ENCODE data around the gene MRPL28. TPM values are rescaled to one million over a fixed set of nuclear protein-coding genes. Genes with fewer than 3 reads are reported as not detected.
"Not testable (repeated sequence)": the region's sequence is repeated elsewhere in the genome, so short reads cannot be mapped to it uniquely, and the experiment has no call there.

The MRPL28 gene
- total and polyA plus RNA-seq, 4 donors: 31.9 to 98.9 (median 77.2) TPM

DNA sequence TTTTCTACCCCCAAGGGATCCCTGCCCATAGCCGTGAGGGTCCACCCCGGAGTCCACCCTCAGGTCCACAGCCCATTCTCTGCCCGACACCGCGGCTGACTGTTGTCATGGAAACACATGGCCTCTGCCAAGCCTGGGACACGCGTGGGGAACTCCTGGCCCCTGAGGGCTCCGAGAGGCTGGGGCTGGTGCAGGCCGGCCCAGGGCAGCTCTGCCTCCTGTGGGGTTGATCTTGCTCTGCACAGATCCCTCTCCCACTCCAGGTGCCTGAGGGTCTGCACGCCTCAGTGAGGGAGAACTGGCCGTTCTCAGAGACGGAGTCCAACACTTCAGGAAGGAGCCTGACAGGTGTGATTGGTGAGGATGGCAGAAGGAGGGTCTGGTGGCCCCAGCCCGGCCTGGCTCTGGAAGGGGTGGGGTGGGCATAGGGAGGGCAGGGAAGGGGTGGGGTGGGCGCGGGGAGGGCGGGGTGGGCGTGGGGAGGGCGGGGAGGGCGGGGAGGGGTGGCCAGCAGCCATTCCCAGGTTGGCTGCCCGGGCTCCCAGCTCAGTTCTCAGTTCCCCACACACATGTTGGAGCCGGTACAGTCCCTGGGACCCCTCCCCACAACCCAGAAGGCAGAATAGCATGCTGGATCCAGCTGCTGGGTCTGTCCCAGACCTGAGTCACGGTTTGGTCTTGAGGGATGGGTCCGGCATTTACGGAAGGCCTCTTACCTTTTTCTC is 6.4 kb downstream of the MRPL28 start:
- no peaks in the 10 kb centered on the region for H3K27me3 ChIP-seq (ENCODE audit: control insufficient read depth in 3 of 3, insufficient read depth in 3 of 3, low read length in 2 of 3)
- H3K9ac ChIP-seq (ENCODE audit: insufficient read depth in 1 of 2, low read length in 2 of 2): no peak overlapping the region
- no peak overlapping the region for H3K4me3 ChIP-seq
- WGBS, 2 donors: 30 to 40% methylated on average over 18 to 24 of the region's 24 CpGs
- peaks cover 7 to 24% (median 13%) of the 10 kb centered on the region in 4 donors for H3K36me3 ChIP-seq (ENCODE audit: control insufficient read depth in 4 of 4, insufficient read depth in 4 of 4, low read length in 4 of 4)
- no peaks in the 10 kb centered on the region for H3K4me1 ChIP-seq (ENCODE audit: control insufficient read depth in 5 of 5, insufficient read depth in 5 of 5, low read length in 5 of 5)
- TF ChIP-seq CTCF (IDR thresholded peaks at IDR 0.05; ENCODE audit: control extremely low read depth, extremely low read depth): no peak
- no peak for ATAC-seq (ENCODE audit: insufficient read depth, low FRiP score)
- DNase-seq: no peak
- peaks cover 0 to 3% (median 0%) of the 10 kb centered on the region in 4 donors for H3K9me3 ChIP-seq (ENCODE audit: control insufficient read depth in 4 of 4, insufficient read depth in 3 of 4, low read length in 3 of 4)
- no peak overlapping the region for H3K27ac ChIP-seq (ENCODE audit: low read depth in 1 of 2, low read length in 1 of 2)

DNA sequence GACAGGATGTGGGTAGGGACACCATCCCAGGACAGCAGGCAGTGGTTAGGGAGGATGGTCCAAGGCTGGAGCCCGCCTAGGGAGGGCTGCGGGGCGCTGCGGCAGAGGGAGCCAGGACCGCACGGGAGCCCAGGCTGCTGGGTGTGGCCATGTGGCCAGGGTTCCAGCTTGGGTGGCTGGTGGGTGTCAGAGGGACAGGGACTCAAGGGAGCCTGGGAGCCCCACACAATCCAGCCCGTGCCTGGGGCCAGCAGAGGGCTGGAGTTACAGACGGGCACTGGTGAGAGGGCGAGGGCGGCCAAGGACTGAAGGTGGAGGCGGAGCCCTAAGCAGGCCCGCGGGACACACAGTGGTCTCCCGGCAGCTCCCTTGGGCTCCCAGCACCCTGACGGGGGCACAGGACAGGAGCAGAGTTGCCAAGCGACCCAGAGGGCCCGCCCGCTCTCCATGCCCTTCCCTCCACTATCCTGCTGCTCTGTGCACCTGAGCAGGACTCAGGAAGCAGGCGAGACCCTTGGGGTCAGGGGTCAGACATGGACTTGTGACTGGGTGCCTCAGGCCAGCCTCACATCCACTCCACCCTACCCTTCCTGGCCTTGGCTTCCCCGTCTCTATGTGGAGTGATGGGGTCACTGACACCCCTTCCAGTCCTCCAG is 7.1 kb downstream of the MRPL28 start:
- WGBS, 2 donors: 51 to 63% methylated on average over 14 to 20 of the region's 20 CpGs
- TF ChIP-seq CTCF (IDR thresholded peaks at IDR 0.05; ENCODE audit: control extremely low read depth, extremely low read depth): no peak
- H3K9ac ChIP-seq (ENCODE audit: insufficient read depth in 1 of 2, low read length in 2 of 2): no peak overlapping the region
- ATAC-seq (ENCODE audit: insufficient read depth, low FRiP score): no peak
- H3K9me3 ChIP-seq (ENCODE audit: control insufficient read depth in 4 of 4, insufficient read depth in 3 of 4, low read length in 3 of 4): peaks cover 0 to 3% (median 0%) of the 10 kb centered on the region in 4 donors
- H3K4me3 ChIP-seq: no peak overlapping the region
- no peaks in the 10 kb centered on the region for H3K4me1 ChIP-seq (ENCODE audit: control insufficient read depth in 5 of 5, insufficient read depth in 5 of 5, low read length in 5 of 5)
- H3K27me3 ChIP-seq (ENCODE audit: control insufficient read depth in 3 of 3, insufficient read depth in 3 of 3, low read length in 2 of 3): no peaks in the 10 kb centered on the region
- H3K36me3 ChIP-seq (ENCODE audit: control insufficient read depth in 4 of 4, insufficient read depth in 4 of 4, low read length in 4 of 4): peaks cover 5 to 18% (median 11%) of the 10 kb centered on the region in 4 donors
- no peak overlapping the region for H3K27ac ChIP-seq (ENCODE audit: low read depth in 1 of 2, low read length in 1 of 2)
- no peak for DNase-seq

- not testable (repeated sequence) for ATAC-seq (ENCODE audit: insufficient read depth, low FRiP score); H3K27ac ChIP-seq (ENCODE audit: low read depth in 1 of 2, low read length in 1 of 2); H3K9ac ChIP-seq (ENCODE audit: insufficient read depth in 1 of 2, low read length in 2 of 2); DNase-seq; H3K4me3 ChIP-seq; H3K27me3 ChIP-seq (ENCODE audit: control insufficient read depth in 3 of 3, insufficient read depth in 3 of 3, low read length in 2 of 3); H3K4me1 ChIP-seq (ENCODE audit: control insufficient read depth in 5 of 5, insufficient read depth in 5 of 5, low read length in 5 of 5); H3K9me3 ChIP-seq (ENCODE audit: control insufficient read depth in 4 of 4, insufficient read depth in 3 of 4, low read length in 3 of 4)
- WGBS, 2 donors: 82 to 87% methylated on average over 15 to 23 of the region's 24 CpGs
- peaks cover 2 to 12% (median 9%) of the 10 kb centered on the region in 4 donors for H3K36me3 ChIP-seq (ENCODE audit: control insufficient read depth in 4 of 4, insufficient read depth in 4 of 4, low read length in 4 of 4)
Measured at GRCh38 chr16:362702-362999, 7.7 kb downstream of the MRPL28 start.

DNA sequence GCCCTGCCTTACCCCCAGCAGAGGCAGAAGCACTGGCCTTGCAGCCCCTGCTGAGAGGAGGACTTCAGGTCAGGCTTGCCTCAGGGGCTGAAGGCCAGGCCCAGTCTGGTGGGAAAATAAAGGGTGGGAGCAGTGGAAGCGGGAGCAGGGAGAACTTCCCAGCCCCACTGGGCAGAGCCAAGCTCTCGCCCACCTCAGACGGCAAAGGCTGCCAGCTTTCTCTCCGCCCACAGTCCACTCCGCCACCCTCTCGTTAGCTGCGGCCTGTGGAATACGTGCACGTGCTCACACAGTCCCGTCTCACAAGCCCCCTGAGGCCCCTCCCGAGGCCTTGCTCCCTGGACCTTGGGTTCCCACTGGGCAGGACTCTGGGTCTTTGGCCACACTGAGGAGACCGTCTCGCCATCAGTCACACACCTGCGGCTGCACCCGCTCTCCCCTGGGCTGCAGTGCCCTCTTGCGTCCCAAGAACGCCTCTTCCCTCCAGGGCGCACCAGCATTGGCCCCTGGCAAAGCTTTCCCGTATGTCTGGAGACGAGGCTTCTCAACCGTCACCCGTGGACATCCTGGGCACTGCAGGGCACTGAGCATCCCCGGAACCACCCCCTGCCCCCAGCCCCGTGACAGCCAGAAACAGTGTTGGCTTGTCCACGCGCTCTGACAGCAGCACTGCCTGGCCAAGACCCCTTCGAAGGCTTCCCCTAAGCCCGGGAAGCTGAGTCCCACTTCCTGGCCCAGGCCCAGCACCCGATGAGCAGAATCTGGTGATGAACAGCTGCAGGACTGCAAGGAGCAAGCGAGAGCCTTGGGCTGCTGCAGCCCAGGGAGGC is 8.3 kb downstream of the MRPL28 start:
- Histone ChIP-seq H3K9me3 (ENCODE audit: control insufficient read depth in 4 of 4, insufficient read depth in 3 of 4, low read length in 3 of 4) (peaks cover 0 to 3% (median 0%) of the 10 kb centered on the region in 4 donors), H3K27ac (ENCODE audit: low read depth in 1 of 2, low read length in 1 of 2) (no peak overlapping the region), H3K36me3 (ENCODE audit: control insufficient read depth in 4 of 4, insufficient read depth in 4 of 4, low read length in 4 of 4) (peaks cover 2 to 7% (median 4%) of the 10 kb centered on the region in 4 donors), H3K27me3 (ENCODE audit: control insufficient read depth in 3 of 3, insufficient read depth in 3 of 3, low read length in 2 of 3) (no peaks in the 10 kb centered on the region), H3K4me3 (no peak overlapping the region), H3K4me1 (ENCODE audit: control insufficient read depth in 5 of 5, insufficient read depth in 5 of 5, low read length in 5 of 5) (no peaks in the 10 kb centered on the region), H3K9ac (ENCODE audit: insufficient read depth in 1 of 2, low read length in 2 of 2) (no peak overlapping the region)
- DNase-seq (peak; percentile 60 to 68 (median 67)), ATAC-seq (ENCODE audit: insufficient read depth, low FRiP score) (peak; percentile 81)
- TF ChIP-seq CTCF (IDR thresholded peaks at IDR 0.05; ENCODE audit: control extremely low read depth, extremely low read depth): peak; percentile 81
- 30 to 32% methylated on average over 29 to 30 of the region's 30 CpGs for WGBS, 2 donors
